ENCODE data around the gene PAX2.

The PAX2 gene

GRCh38 chr10:100873146-100873826 lies 127.9 kb downstream of the PAX2 start:
- H3K4me3 ChIP-seq (ENCODE audit: low read length): no peak overlapping the region
- no peak for TF ChIP-seq CTCF (conservative IDR thresholded peaks at IDR 0.05; ENCODE audit: low read depth, low read length)

GRCh38 chr10:100873827-100874326 lies 128.5 kb downstream of the PAX2 start:
- no peak for DNase-seq (ENCODE audit: low read depth)
- no peak overlapping the region for H3K4me3 ChIP-seq (ENCODE audit: low read length)
- TF ChIP-seq CTCF (conservative IDR thresholded peaks at IDR 0.05; ENCODE audit: low read depth, low read length): no peak

More at GRCh38 chr10:100873146-100873826, 127.9 kb downstream of the PAX2 start:
- DNase-seq (ENCODE audit: low read depth): no peak

GRCh38 chr10:100874702-100875483 lies 129.5 kb downstream of the PAX2 start:
- no peak overlapping the region for H3K4me3 ChIP-seq (ENCODE audit: low read length)
- no peak for TF ChIP-seq CTCF (conservative IDR thresholded peaks at IDR 0.05; ENCODE audit: low read depth, low read length)
- no peak for DNase-seq (ENCODE audit: low read depth)

- TF ChIP-seq CTCF (conservative IDR thresholded peaks at IDR 0.05; ENCODE audit: low read depth, low read length): no peak
- no peak overlapping the region for H3K4me3 ChIP-seq (ENCODE audit: low read length)
- no peak for DNase-seq (ENCODE audit: low read depth)
These were observed 130.2 kb downstream of the PAX2 start for GRCh38 chr10:100875484-100876166.

- no peak for TF ChIP-seq CTCF (conservative IDR thresholded peaks at IDR 0.05; ENCODE audit: low read depth, low read length)
- H3K4me3 ChIP-seq (ENCODE audit: low read length): no peak overlapping the region
- no peak for DNase-seq (ENCODE audit: low read depth)
These were observed 131.4 kb downstream of the PAX2 start for GRCh38 chr10:100876585-100877460.

GRCh38 chr10:100877461-100877850 lies 132.1 kb downstream of the PAX2 start:
- DNase-seq (ENCODE audit: low read depth): no peak
- no peak for TF ChIP-seq CTCF (conservative IDR thresholded peaks at IDR 0.05; ENCODE audit: low read depth, low read length)
- no peak overlapping the region for H3K4me3 ChIP-seq (ENCODE audit: low read length)

All from retinal pigment epithelial cell (primary cell).